Measurements from ENCODE around the gene GPRC5B. TPM values are rescaled to one million over a fixed set of nuclear protein-coding genes. Genes with fewer than 3 reads are reported as not detected.

The GPRC5B gene
- total and polyA plus RNA-seq, 2 of the 8 experiments (the other 6 are each of a cell fraction or from before 2014, with no cell fraction given): 106 to 160 TPM

DNA sequence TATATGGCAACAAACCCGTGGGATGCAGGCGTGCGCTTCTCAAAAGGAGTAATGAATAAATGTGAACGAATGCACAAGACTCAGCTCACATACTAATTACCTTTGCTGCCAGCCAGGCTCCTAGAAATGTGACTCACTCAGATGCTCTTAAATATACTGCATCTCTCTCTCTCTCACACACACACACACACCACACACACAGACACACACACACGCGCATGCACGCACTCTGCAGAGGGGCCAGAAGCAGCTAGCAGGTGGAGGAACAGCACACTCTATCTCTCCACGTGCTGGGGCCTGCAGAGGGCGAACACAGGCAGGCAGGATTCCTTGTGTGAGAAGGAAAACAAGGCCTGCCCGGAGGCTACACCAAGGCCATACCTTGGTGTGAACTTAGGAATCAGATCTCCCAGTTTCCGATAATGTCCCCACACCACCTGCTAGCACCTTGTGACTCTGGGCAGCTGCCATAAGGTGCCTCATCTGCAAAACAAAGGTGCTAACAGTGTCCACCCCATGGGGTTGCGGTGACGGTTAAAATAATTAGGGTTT, 5.3 kb downstream of the GPRC5B start (continued):
- TF ChIP-seq, protein P1, sequence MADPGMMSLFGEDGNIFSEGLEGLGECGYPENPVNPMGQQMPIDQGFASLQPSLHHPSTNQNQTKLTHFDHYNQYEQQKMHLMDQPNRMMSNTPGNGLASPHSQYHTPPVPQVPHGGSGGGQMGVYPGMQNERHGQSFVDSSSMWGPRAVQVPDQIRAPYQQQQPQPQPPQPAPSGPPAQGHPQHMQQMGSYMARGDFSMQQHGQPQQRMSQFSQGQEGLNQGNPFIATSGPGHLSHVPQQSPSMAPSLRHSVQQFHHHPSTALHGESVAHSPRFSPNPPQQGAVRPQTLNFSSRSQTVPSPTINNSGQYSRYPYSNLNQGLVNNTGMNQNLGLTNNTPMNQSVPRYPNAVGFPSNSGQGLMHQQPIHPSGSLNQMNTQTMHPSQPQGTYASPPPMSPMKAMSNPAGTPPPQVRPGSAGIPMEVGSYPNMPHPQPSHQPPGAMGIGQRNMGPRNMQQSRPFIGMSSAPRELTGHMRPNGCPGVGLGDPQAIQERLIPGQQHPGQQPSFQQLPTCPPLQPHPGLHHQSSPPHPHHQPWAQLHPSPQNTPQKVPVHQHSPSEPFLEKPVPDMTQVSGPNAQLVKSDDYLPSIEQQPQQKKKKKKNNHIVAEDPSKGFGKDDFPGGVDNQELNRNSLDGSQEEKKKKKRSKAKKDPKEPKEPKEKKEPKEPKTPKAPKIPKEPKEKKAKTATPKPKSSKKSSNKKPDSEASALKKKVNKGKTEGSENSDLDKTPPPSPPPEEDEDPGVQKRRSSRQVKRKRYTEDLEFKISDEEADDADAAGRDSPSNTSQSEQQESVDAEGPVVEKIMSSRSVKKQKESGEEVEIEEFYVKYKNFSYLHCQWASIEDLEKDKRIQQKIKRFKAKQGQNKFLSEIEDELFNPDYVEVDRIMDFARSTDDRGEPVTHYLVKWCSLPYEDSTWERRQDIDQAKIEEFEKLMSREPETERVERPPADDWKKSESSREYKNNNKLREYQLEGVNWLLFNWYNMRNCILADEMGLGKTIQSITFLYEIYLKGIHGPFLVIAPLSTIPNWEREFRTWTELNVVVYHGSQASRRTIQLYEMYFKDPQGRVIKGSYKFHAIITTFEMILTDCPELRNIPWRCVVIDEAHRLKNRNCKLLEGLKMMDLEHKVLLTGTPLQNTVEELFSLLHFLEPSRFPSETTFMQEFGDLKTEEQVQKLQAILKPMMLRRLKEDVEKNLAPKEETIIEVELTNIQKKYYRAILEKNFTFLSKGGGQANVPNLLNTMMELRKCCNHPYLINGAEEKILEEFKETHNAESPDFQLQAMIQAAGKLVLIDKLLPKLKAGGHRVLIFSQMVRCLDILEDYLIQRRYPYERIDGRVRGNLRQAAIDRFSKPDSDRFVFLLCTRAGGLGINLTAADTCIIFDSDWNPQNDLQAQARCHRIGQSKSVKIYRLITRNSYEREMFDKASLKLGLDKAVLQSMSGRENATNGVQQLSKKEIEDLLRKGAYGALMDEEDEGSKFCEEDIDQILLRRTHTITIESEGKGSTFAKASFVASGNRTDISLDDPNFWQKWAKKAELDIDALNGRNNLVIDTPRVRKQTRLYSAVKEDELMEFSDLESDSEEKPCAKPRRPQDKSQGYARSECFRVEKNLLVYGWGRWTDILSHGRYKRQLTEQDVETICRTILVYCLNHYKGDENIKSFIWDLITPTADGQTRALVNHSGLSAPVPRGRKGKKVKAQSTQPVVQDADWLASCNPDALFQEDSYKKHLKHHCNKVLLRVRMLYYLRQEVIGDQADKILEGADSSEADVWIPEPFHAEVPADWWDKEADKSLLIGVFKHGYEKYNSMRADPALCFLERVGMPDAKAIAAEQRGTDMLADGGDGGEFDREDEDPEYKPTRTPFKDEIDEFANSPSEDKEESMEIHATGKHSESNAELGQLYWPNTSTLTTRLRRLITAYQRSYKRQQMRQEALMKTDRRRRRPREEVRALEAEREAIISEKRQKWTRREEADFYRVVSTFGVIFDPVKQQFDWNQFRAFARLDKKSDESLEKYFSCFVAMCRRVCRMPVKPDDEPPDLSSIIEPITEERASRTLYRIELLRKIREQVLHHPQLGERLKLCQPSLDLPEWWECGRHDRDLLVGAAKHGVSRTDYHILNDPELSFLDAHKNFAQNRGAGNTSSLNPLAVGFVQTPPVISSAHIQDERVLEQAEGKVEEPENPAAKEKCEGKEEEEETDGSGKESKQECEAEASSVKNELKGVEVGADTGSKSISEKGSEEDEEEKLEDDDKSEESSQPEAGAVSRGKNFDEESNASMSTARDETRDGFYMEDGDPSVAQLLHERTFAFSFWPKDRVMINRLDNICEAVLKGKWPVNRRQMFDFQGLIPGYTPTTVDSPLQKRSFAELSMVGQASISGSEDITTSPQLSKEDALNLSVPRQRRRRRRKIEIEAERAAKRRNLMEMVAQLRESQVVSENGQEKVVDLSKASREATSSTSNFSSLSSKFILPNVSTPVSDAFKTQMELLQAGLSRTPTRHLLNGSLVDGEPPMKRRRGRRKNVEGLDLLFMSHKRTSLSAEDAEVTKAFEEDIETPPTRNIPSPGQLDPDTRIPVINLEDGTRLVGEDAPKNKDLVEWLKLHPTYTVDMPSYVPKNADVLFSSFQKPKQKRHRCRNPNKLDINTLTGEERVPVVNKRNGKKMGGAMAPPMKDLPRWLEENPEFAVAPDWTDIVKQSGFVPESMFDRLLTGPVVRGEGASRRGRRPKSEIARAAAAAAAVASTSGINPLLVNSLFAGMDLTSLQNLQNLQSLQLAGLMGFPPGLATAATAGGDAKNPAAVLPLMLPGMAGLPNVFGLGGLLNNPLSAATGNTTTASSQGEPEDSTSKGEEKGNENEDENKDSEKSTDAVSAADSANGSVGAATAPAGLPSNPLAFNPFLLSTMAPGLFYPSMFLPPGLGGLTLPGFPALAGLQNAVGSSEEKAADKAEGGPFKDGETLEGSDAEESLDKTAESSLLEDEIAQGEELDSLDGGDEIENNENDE (IDR thresholded peaks at IDR 0.05; ENCODE audit: insufficient replicate concordance, low read length): no peak
- no peak for TF ChIP-seq RBBP5 (IDR thresholded peaks at IDR 0.05; ENCODE audit: borderline replicate concordance, low read depth, low read length)
